Measurements from ENCODE around the gene SLC35D2. TPM values are rescaled to one million over a fixed set of nuclear protein-coding genes. Genes with fewer than 3 reads are reported as not detected.

The SLC35D2 gene
- total RNA-seq, 3 donors from 2014 or later (not counting 1 experiment from before 2014, with no cell fraction given) = 13.4 to 18.9 (median 17.3) TPM

GRCh38 chr9:96398582-96399324 is 15.2 kb upstream of the SLC35D2 start:
- ATAC-seq = peak; percentile 46 to 78 (median 72)
- peak overlapping the region; percentile 70 for H3K27ac ChIP-seq (ENCODE audit: low read length)
- peaks cover 0 to 3% of the 10 kb centered on the region in 2 donors for H3K9me3 Mint-ChIP-seq
- no peak overlapping the region for H3K4me3 ChIP-seq (ENCODE audit: low read length)
- H3K27ac Mint-ChIP-seq = peak overlapping the region; percentile 81 to 88
- H3K27me3 ChIP-seq (ENCODE audit: control insufficient read depth, insufficient read depth, low read length) = no peaks in the 10 kb centered on the region
- WGBS (ENCODE audit: insufficient coverage) = 31% methylated on average over 3 of the region's 3 CpGs
- peak overlapping the region; percentile 49 for H3K4me3 Mint-ChIP-seq
- peaks cover 18 to 22% of the 10 kb centered on the region in 2 donors for H3K4me1 Mint-ChIP-seq
- H3K4me1 ChIP-seq (ENCODE audit: control insufficient read depth, insufficient read depth, low read length) = peaks cover 18% of the 10 kb centered on the region
- intact Hi-C loops (cut with micrococcal nuclease) = loop anchor here (1.0 kb wide), 1 partner anchor 44 kb away; no protein-coding TSS in a partner anchor
- H3K9me3 ChIP-seq (ENCODE audit: control insufficient read depth, insufficient read depth, low read length) = peaks cover 2% of the 10 kb centered on the region
- peaks cover 12% of the 10 kb centered on the region for H3K36me3 Mint-ChIP-seq
- peak in 1 of 2 donors; percentile 56 for DNase-seq
- H3K36me3 ChIP-seq (ENCODE audit: control insufficient read depth, insufficient read depth, low read length) = no peaks in the 10 kb centered on the region
- TF ChIP-seq, protein P1, sequence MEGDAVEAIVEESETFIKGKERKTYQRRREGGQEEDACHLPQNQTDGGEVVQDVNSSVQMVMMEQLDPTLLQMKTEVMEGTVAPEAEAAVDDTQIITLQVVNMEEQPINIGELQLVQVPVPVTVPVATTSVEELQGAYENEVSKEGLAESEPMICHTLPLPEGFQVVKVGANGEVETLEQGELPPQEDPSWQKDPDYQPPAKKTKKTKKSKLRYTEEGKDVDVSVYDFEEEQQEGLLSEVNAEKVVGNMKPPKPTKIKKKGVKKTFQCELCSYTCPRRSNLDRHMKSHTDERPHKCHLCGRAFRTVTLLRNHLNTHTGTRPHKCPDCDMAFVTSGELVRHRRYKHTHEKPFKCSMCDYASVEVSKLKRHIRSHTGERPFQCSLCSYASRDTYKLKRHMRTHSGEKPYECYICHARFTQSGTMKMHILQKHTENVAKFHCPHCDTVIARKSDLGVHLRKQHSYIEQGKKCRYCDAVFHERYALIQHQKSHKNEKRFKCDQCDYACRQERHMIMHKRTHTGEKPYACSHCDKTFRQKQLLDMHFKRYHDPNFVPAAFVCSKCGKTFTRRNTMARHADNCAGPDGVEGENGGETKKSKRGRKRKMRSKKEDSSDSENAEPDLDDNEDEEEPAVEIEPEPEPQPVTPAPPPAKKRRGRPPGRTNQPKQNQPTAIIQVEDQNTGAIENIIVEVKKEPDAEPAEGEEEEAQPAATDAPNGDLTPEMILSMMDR (IDR thresholded peaks at IDR 0.05) = no peak
- H3K27me3 Mint-ChIP-seq (ENCODE audit: low read depth in 2 of 2) = no peaks in the 10 kb centered on the region

- Histone ChIP-seq H3K27me3 (ENCODE audit: control insufficient read depth, insufficient read depth, low read length) (no peaks in the 10 kb centered on the region), H3K9me3 (ENCODE audit: control insufficient read depth, insufficient read depth, low read length) (peaks cover 2% of the 10 kb centered on the region), H3K4me1 (ENCODE audit: control insufficient read depth, insufficient read depth, low read length) (peaks cover 18% of the 10 kb centered on the region), H3K4me3 (ENCODE audit: low read length) (no peak overlapping the region), H3K36me3 (ENCODE audit: control insufficient read depth, insufficient read depth, low read length) (peaks cover 3% of the 10 kb centered on the region), H3K27ac (ENCODE audit: low read length) (no peak overlapping the region)
- no peak overlapping the region for H3K27ac Mint-ChIP-seq
- peaks cover 18 to 22% of the 10 kb centered on the region in 2 donors for H3K4me1 Mint-ChIP-seq
- DNase-seq (no peak), ATAC-seq (no peak)
- WGBS (ENCODE audit: insufficient coverage) = no CpG with 5 or more reads among the region's 2 CpGs
- intact Hi-C loops (cut with micrococcal nuclease) = no loop called here
- H3K9me3 Mint-ChIP-seq = peaks cover 0 to 3% of the 10 kb centered on the region in 2 donors
- H3K36me3 Mint-ChIP-seq = peaks cover 12% of the 10 kb centered on the region
- no peaks in the 10 kb centered on the region for H3K27me3 Mint-ChIP-seq (ENCODE audit: low read depth in 2 of 2)
- no peak overlapping the region for H3K4me3 Mint-ChIP-seq
- TF ChIP-seq, protein P1 (IDR thresholded peaks at IDR 0.05) = no peak
Measured at GRCh38 chr9:96395964-96396363, 12.5 kb upstream of the SLC35D2 start.

GRCh38 chr9:96394832-96395496 is 11.5 kb upstream of the SLC35D2 start:
- Histone ChIP-seq H3K9me3 (ENCODE audit: control insufficient read depth, insufficient read depth, low read length) (no peaks in the 10 kb centered on the region), H3K27ac (ENCODE audit: low read length) (no peak overlapping the region), H3K27me3 (ENCODE audit: control insufficient read depth, insufficient read depth, low read length) (no peaks in the 10 kb centered on the region), H3K36me3 (ENCODE audit: control insufficient read depth, insufficient read depth, low read length) (peaks cover 3% of the 10 kb centered on the region), H3K4me3 (ENCODE audit: low read length) (no peak overlapping the region), H3K4me1 (ENCODE audit: control insufficient read depth, insufficient read depth, low read length) (peaks cover 16% of the 10 kb centered on the region)
- no peaks in the 10 kb centered on the region for H3K27me3 Mint-ChIP-seq (ENCODE audit: low read depth in 2 of 2)
- TF ChIP-seq, protein P1 (IDR thresholded peaks at IDR 0.05) = no peak
- DNase-seq (no peak), ATAC-seq (no peak)
- H3K27ac Mint-ChIP-seq = peak overlapping the region in 1 of 2 donors; percentile 19
- no peaks in the 10 kb centered on the region for H3K9me3 Mint-ChIP-seq
- intact Hi-C loops (cut with micrococcal nuclease) = no loop called here
- peaks cover 16 to 17% of the 10 kb centered on the region in 2 donors for H3K4me1 Mint-ChIP-seq
- H3K36me3 Mint-ChIP-seq = peaks cover 4% of the 10 kb centered on the region
- WGBS (ENCODE audit: insufficient coverage) = 98% methylated on average over 6 of the region's 6 CpGs
- no peak overlapping the region for H3K4me3 Mint-ChIP-seq
